Hematopoietic multipotent progenitor cell treated with erythropoietin and hydrocortisone succinate and interleukin-3 and kit ligand, for 4 days (in vitro differentiated cells): ENCODE measurements around the gene PTPRK.

Experiments used
- DNase-seq: peaks from one replicate; pipeline ENCODE4 v3.0.0-alpha.2; 2015

Gene PTPRK

GRCh38 chr6:128172752-128173682 lies 347.4 kb downstream of the PTPRK start:
- no peak for DNase-seq

GRCh38 chr6:128172081-128172480 lies 348.3 kb downstream of the PTPRK start:
- no peak for DNase-seq

GRCh38 chr6:128171182-128171581 lies 349.2 kb downstream of the PTPRK start:
- no peak for DNase-seq

GRCh38 chr6:128168244-128168643 lies 352.2 kb downstream of the PTPRK start:
- no peak for DNase-seq

GRCh38 chr6:128167552-128167951 lies 352.8 kb downstream of the PTPRK start:
- no peak for DNase-seq

- no peak for DNase-seq
Observed at GRCh38 chr6:128164254-128164653, 356.1 kb downstream of the PTPRK start.

GRCh38 chr6:128162423-128162822 lies 358.0 kb downstream of the PTPRK start:
- DNase-seq: no peak

- DNase-seq: no peak
Observed at GRCh38 chr6:128161839-128162238, 358.6 kb downstream of the PTPRK start.

- no peak for DNase-seq
Observed at GRCh38 chr6:128161263-128161662, 359.1 kb downstream of the PTPRK start.

- DNase-seq: peak; percentile 15
Observed at GRCh38 chr6:128158496-128158895, 361.9 kb downstream of the PTPRK start.

GRCh38 chr6:128156321-128157111 lies 363.9 kb downstream of the PTPRK start:
- DNase-seq: peak; percentile 43

GRCh38 chr6:128155826-128156225 lies 364.6 kb downstream of the PTPRK start:
- DNase-seq: no peak

- no peak for DNase-seq
Observed at GRCh38 chr6:128152551-128152950, 367.8 kb downstream of the PTPRK start.

GRCh38 chr6:128150376-128150775 lies 370.0 kb downstream of the PTPRK start:
- DNase-seq: no peak

- no peak for DNase-seq
Observed at GRCh38 chr6:128149796-128150195, 370.6 kb downstream of the PTPRK start.

GRCh38 chr6:128144320-128144719 lies 376.1 kb downstream of the PTPRK start:
- DNase-seq: no peak

GRCh38 chr6:128141932-128142331 lies 378.5 kb downstream of the PTPRK start:
- no peak for DNase-seq

- no peak for DNase-seq
Observed at GRCh38 chr6:128139519-128139918, 380.9 kb downstream of the PTPRK start.

GRCh38 chr6:128138694-128139093 lies 381.7 kb downstream of the PTPRK start:
- no peak for DNase-seq

GRCh38 chr6:128135325-128135724 lies 385.1 kb downstream of the PTPRK start:
- DNase-seq: no peak

- no peak for DNase-seq
Observed at GRCh38 chr6:128131566-128131965, 388.8 kb downstream of the PTPRK start.

GRCh38 chr6:128131036-128131435 lies 389.4 kb downstream of the PTPRK start:
- DNase-seq: no peak

- DNase-seq: no peak
Observed at GRCh38 chr6:128129679-128130078, 390.7 kb downstream of the PTPRK start.

GRCh38 chr6:128127650-128128049 lies 392.7 kb downstream of the PTPRK start:
- no peak for DNase-seq
